Lower lobe of right lung (tissue), 2 donors: ENCODE measurements around the gene ZBP1. TPM values are rescaled to one million over a fixed set of nuclear protein-coding genes. Genes with fewer than 3 reads are reported as not detected.

Experiments
- ATAC-seq, 2 donors: fragments of 200-7000 bp; cut with Tn5 transposase; one replicate each; pipeline ENCODE4 v1.9.1; 2020 to 2022; ENCODE audit warnings: mild to moderate bottlenecking in 2 of 2, moderate library complexity in 2 of 2
- DNase-seq: peaks from one replicate; pipeline ENCODE4 v3.0.0-alpha.2; 2020
- H3K27ac ChIP-seq: fragments of 200-600 bp; one replicate; pipeline ENCODE4 v1.8.0; 2022
- H3K27me3 ChIP-seq: fragments of 200-600 bp; one replicate; pipeline ENCODE4 v1.8.0; 2022; ENCODE audit warnings: low read depth
- H3K36me3 ChIP-seq: fragments of 200-600 bp; one replicate; pipeline ENCODE4 v1.8.0; 2022; ENCODE audit warnings: mild to moderate bottlenecking
- H3K4me1 ChIP-seq: fragments of 200-600 bp; one replicate; pipeline ENCODE4 v1.8.0; 2022
- H3K4me3 ChIP-seq: fragments of 200-600 bp; one replicate; pipeline ENCODE4 v1.8.0; 2022; ENCODE audit warnings: mild to moderate bottlenecking
- H3K9me3 ChIP-seq: fragments of 200-600 bp; one replicate; pipeline ENCODE4 v1.8.0; 2022
- CTCF ChIP-seq: fragments of 200-600 bp; IDR thresholded peaks from one replicate; pipeline ENCODE4 v1.8.0; 2022; ENCODE audit warnings: antibody characterized with exemption, mild to moderate bottlenecking
- intact Hi-C: fragments of 100-400 bp; cut with DNase I; formaldehyde crosslinking; loops from one replicate; pipeline ENCODE4 v1.11.0; 2022
- total RNA-seq: library from RNA; stranded (reverse); fragmentation: NEBNext Ultra II Directional; extraction: Animal tissue kit (Norgen Biotek cat#: 25700); gene quantifications from one replicate; pipeline ENCODE4 v1.2.1, GENCODE V29; 2021
- donor health status: DM: no; HTN: yes; CAD: no; lungs with severe emphysema.

ZBP1 gene
- total RNA-seq, 1 donor from 2014 or later, result 5.8 TPM

GRCh38 chr20:57663241-57663640, 43.0 kb upstream of the ZBP1 start:
- H3K36me3 ChIP-seq, result peaks cover 11% of the 10 kb centered on the region
- intact Hi-C loops, result no loop called here
- no peaks in the 10 kb centered on the region for H3K9me3 ChIP-seq
- H3K27me3 ChIP-seq, result no peaks in the 10 kb centered on the region
- H3K27ac ChIP-seq, result no peak overlapping the region
- H3K4me1 ChIP-seq, result peaks cover 8% of the 10 kb centered on the region
- no peak overlapping the region for H3K4me3 ChIP-seq
- ATAC-seq (no peak), DNase-seq (peak; percentile 17)
- TF ChIP-seq CTCF, result no peak

- H3K36me3 ChIP-seq, result peaks cover 14% of the 10 kb centered on the region
- peaks cover 4% of the 10 kb centered on the region for H3K4me1 ChIP-seq
- no peak overlapping the region for H3K4me3 ChIP-seq
- no peak for TF ChIP-seq CTCF
- intact Hi-C loops, result no loop called here
- no peaks in the 10 kb centered on the region for H3K27me3 ChIP-seq
- DNase-seq, result peak; percentile 43
- no peak overlapping the region for H3K27ac ChIP-seq
- H3K9me3 ChIP-seq, result no peaks in the 10 kb centered on the region
- ATAC-seq, result no peak
Measured at GRCh38 chr20:57662456-57663240, 42.4 kb upstream of the ZBP1 start.

GRCh38 chr20:57661746-57662455, 41.7 kb upstream of the ZBP1 start:
- intact Hi-C loops, result no loop called here
- Histone ChIP-seq H3K27ac (no peak overlapping the region), H3K36me3 (peaks cover 22% of the 10 kb centered on the region), H3K4me3 (no peak overlapping the region), H3K4me1 (peaks cover 4% of the 10 kb centered on the region), H3K27me3 (no peaks in the 10 kb centered on the region), H3K9me3 (no peaks in the 10 kb centered on the region)
- DNase-seq, result peak; percentile 14
- ATAC-seq, result no peak
- TF ChIP-seq CTCF, result no peak

- Histone ChIP-seq H3K27ac (no peak overlapping the region), H3K4me1 (peaks cover 4% of the 10 kb centered on the region), H3K4me3 (no peak overlapping the region), H3K36me3 (peaks cover 28% of the 10 kb centered on the region), H3K9me3 (no peaks in the 10 kb centered on the region), H3K27me3 (no peaks in the 10 kb centered on the region)
- DNase-seq (peak; percentile 46), ATAC-seq (no peak)
- no peak for TF ChIP-seq CTCF
- intact Hi-C loops, result no loop called here
Measured at GRCh38 chr20:57660922-57661745, 40.9 kb upstream of the ZBP1 start.

- H3K27ac ChIP-seq, result no peak overlapping the region
- intact Hi-C loops, result no loop called here
- H3K4me3 ChIP-seq, result no peak overlapping the region
- H3K36me3 ChIP-seq, result peaks cover 29% of the 10 kb centered on the region
- H3K9me3 ChIP-seq, result no peaks in the 10 kb centered on the region
- DNase-seq (peak; percentile 10), ATAC-seq (no peak)
- no peak for TF ChIP-seq CTCF
- H3K27me3 ChIP-seq, result no peaks in the 10 kb centered on the region
- peaks cover 4% of the 10 kb centered on the region for H3K4me1 ChIP-seq
Measured at GRCh38 chr20:57660181-57660921, 40.1 kb upstream of the ZBP1 start.
